ENCODE results near the gene CXorf51B.
"Not testable (repeated sequence)": the region's sequence is repeated elsewhere in the genome, so short reads cannot be mapped to it uniquely, and the experiment has no call there.

CXorf51B gene

DNA sequence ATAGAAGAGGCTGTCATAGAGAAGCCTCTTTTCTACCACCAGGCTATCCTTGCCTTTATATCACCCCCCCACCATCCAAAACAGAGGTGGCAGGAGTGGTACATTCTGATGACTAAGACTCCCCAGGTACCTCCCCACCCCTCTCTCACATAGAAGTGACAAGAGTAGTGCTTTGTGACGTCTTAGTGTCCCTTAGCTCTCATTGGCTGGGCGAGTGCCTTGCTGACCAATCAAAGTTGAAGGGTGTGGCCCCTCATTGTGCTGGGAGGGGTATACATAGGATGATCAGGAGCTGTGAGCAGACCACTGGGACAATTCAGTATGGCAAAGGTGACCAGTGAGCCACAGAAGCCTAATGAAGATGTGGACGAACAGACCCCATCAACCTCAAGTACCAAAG is at the start of gene CXorf51B:
Gene CXorf51B, plus strand, starts transcription at position 301 of the 400 bp plus-strand sequence. Its CDS starts 21 bp downstream, at position 322.
- FAIRE-seq, result not testable (repeated sequence)

DNA sequence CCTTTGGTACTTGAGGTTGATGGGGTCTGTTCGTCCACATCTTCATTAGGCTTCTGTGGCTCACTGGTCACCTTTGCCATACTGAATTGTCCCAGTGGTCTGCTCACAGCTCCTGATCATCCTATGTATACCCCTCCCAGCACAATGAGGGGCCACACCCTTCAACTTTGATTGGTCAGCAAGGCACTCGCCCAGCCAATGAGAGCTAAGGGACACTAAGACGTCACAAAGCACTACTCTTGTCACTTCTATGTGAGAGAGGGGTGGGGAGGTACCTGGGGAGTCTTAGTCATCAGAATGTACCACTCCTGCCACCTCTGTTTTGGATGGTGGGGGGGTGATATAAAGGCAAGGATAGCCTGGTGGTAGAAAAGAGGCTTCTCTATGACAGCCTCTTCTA is 5.1 kb downstream of the CXorf51B start, which contains the start of gene CXorf51A:
Gene CXorf51A, minus strand, starts transcription at position 101 of the 400 bp plus-strand sequence. Its CDS starts 21 bp downstream, at position 80.
- not testable (repeated sequence) for FAIRE-seq

DNA sequence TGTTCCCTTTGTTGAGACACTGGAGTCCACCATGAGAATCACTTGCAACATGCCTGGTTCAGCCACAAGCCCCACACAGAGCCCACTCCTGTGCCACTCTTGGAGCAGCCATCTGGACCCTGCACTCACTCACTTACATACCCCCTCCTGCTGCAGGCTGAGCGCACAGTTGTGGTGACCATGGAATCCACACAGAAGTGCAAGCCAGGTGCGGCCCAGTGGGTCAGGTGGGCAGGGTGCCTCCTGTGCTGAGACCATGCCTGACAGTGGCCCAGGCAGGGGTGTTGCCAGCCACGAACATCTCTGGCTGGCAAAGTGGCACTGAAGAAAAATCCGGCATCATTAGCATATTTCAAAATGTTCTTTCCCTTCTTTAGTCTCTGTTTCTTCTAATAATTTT is 22.4 kb downstream of the CXorf51B start:
- FAIRE-seq, result no peak

DNA sequence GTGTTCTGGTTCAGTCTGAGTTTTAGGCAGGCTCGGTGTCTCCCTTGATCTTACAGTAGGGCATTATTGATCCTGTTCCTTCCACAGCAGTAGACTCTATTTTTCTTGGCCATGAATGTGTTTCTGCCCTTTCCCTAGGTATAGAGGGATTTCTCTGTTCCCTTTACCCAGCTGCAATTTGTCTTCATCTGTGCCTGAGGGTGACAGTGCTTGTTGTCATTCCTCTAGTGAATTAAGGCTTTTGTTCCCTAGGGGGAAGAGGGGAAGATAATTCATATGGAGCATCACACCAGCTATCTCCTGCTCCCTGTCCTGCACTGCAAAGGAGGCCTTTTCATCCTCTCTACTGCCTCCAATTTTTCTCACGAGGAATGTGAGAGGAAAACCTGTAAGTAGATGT is 44.7 kb downstream of the CXorf51B start:
- FAIRE-seq, result no peak

Measured in A204.1 (cell line).